K562 (cell line): ENCODE measurements around the gene DPY19L1. TPM values are rescaled to one million over a fixed set of nuclear protein-coding genes. Genes with fewer than 3 reads are reported as not detected.
"Not testable (repeated sequence)": the region's sequence is repeated elsewhere in the genome, so short reads cannot be mapped to it uniquely, and the experiment has no call there.

Experiments used
- ATAC-seq: fragments of 200-7000 bp; cut with Tn5 transposase; 3 replicates; pipeline ENCODE4 v1.9.1; 2020; ENCODE audit warnings: moderate library complexity
- BruUV-seq: library from RNA; stranded (reverse); fragments of 400-500 nt; replicated peaks from 2 replicates; lab custom pipeline; 2021; lab: Mats Ljungman, UMichigan
- CTCF ChIA-PET: fragments of 300-600 bp; formaldehyde crosslinking; extraction: SDS; loops from one replicate; lab custom pipeline; 2021; ENCODE audit warnings: low intra/inter-chr PET ratio; lab: Yijun Ruan, JAX
- POLR2A ChIA-PET: fragments of 300-600, 350-650 bp; sonication (Branson Sonifier 250); formaldehyde crosslinking; extraction: SDS; loops from one replicate; lab custom pipeline; 2021; ENCODE audit warnings: antibody characterized with exemption, inconsistent platforms; lab: Yijun Ruan, JAX
- DNase-seq, 4 experiments: peaks; one replicate each; pipeline versions ENCODE4 v3.0.0 to v3.0.0-alpha.2; 2011 to 2018; ENCODE audit warnings: low spot score in 3 of 4, mixed read lengths in 3 of 4; ENCODE audit errors: extremely low read depth in 1 of 4
- FAIRE-seq: peaks from 2 replicates; lab custom pipeline; 2011; peaks lifted over from hg19 to GRCh38; lab: Jason Lieb, UNC
- H2AFZ ChIP-seq: 2 replicates; pipeline ENCODE4 v1.6.0; 2011; ENCODE audit warnings: low read depth, low read length, control low read depth, inconsistent platforms
- H3K27ac ChIP-seq: fragments of 200-600 bp; 3 replicates; pipeline ENCODE4 v1.8.0; 2011; ENCODE audit warnings: low read depth, mild to moderate bottlenecking, control low read depth, inconsistent platforms, low read length, moderate library complexity, mixed read lengths; ENCODE audit errors: extremely low read depth
- H3K27me3 ChIP-seq, 2 experiments: fragments of 300-600 bp in 1 of 2; 2 replicates in 1 of 2; 3 replicates in 1 of 2; pipeline versions ENCODE4 v1.6.0 to v1.8.0; 2011; ENCODE audit warnings: inconsistent platforms in 2 of 2, low read length in 2 of 2, mild to moderate bottlenecking in 1 of 2, mixed read lengths in 1 of 2, moderate library complexity in 1 of 2; ENCODE audit not compliant: control insufficient read depth in 2 of 2, insufficient read depth in 2 of 2
- H3K36me3 ChIP-seq: fragments of 300-600 bp; 3 replicates; pipeline ENCODE4 v1.8.0; 2011; ENCODE audit warnings: mild to moderate bottlenecking, low read length, inconsistent platforms; ENCODE audit not compliant: control insufficient read depth, insufficient read depth
- H3K4me1 ChIP-seq, 2 experiments: fragments of 200-600 bp in 1 of 2; replicated peaks in 1 of 2; 2 replicates in 1 of 2; 3 replicates in 1 of 2; pipeline versions ENCODE4 v1.5.1 to v1.8.0; 2011; ENCODE audit warnings: inconsistent platforms in 2 of 2, low read length in 2 of 2, mild to moderate bottlenecking in 1 of 2, mixed read lengths in 1 of 2, moderate library complexity in 1 of 2; ENCODE audit not compliant: control insufficient read depth in 2 of 2, insufficient read depth in 2 of 2
- H3K4me2 ChIP-seq: 2 replicates; pipeline ENCODE4 v1.6.1; 2011; ENCODE audit warnings: low read length, control low read depth, inconsistent platforms, mixed read lengths; ENCODE audit not compliant: insufficient read depth
- H3K4me3 ChIP-seq: fragments of 200-600 bp; sonication (generic), shearing (Covaris generic); 2 replicates; pipeline ENCODE4 v1.5.1; 2016; ENCODE audit warnings: control low read depth, inconsistent platforms
- H3K79me2 ChIP-seq: fragments of 200-600 bp; 3 replicates; pipeline ENCODE4 v1.8.0; 2011; ENCODE audit warnings: low read length, inconsistent platforms; ENCODE audit not compliant: control insufficient read depth, insufficient read depth
- H3K9ac ChIP-seq, 2 experiments: 2 replicates each; pipeline versions ENCODE4 v1.6.0 to v1.6.1; 2011; ENCODE audit warnings: low read depth in 2 of 2, low read length in 2 of 2, control low read depth in 1 of 2, inconsistent platforms in 1 of 2, mild to moderate bottlenecking in 1 of 2, mixed read lengths in 1 of 2; ENCODE audit not compliant: insufficient read depth in 1 of 2
- H3K9me1 ChIP-seq: one replicate; pipeline ENCODE4 v1.6.0; 2011; ENCODE audit warnings: inconsistent platforms, mild to moderate bottlenecking, low read length, moderate library complexity; ENCODE audit not compliant: control insufficient read depth, insufficient read depth
- H3K9me3 ChIP-seq: replicated peaks from 2 replicates; pipeline ENCODE4 v1.5.1; 2011; ENCODE audit warnings: low read depth, low read length, inconsistent platforms; ENCODE audit not compliant: control insufficient read depth, insufficient read depth
- H4K20me1 ChIP-seq: replicated peaks from 2 replicates; pipeline ENCODE4 v1.6.1; 2011; ENCODE audit warnings: low read length, inconsistent platforms, mixed read lengths; ENCODE audit not compliant: control insufficient read depth, insufficient read depth
- MYNN ChIP-seq, 2 experiments: sonication (generic); formaldehyde crosslinking in 1 of 2; IDR thresholded peaks; 2 replicates each; pipeline versions ENCODE4 v1.5.0 to v1.6.1; 2016 to 2020; ENCODE audit warnings: antibody characterized with exemption in 1 of 2, missing genetic modification reagents in 1 of 2
- WGBS: fragments of 100-300 bp; shearing (Covaris generic); methylation state at CpG from one replicate; pipeline ENCODE4 v1.1.6; 2016; ENCODE audit warnings: low coverage, mixed read lengths; ENCODE audit not compliant: insufficient coverage; ENCODE audit errors: missing lambda C conversion rate; 5-methylcytosine and 5-hydroxymethylcytosine counted together
- in situ Hi-C: fragments of 300-500 bp; cut with MboI; formaldehyde crosslinking; loops from 4 replicates; pipeline ENCODE4 v1.15.0; 2018; ENCODE audit warnings: inconsistent platforms, mixed read lengths
- intact Hi-C: fragments of 100-400 bp; cut with micrococcal nuclease; formaldehyde crosslinking; loops from 2 replicates; pipeline ENCODE4 v1.14.2; 2022
- polyA plus RNA-seq, 8 experiments: library from polyadenylated mRNA; depleted of rRNA in 4 of 8; stranded (reverse) in 5 of 8; unstranded in 3 of 8; fragments of >200 nt; fragmentation: Nextera tagmentation in 2 of 8; fragmentation: Illumina TruSeq in 1 of 8; extraction: Ambion mirVana in 2 of 8; extraction: Trizol in 1 of 8; gene quantifications; 2 replicates each; pipeline versions ENCODE4 v1.2.1 to v1.2.3, GENCODE V29; 2011 to 2014; ENCODE audit warnings: inconsistent platforms in 1 of 8, missing spikeins in 1 of 8
- total RNA-seq, 7 experiments: library from RNA; depleted of rRNA in 6 of 7; stranded (reverse); fragments of >200 nt in 6 of 7; fragmentation: Illumina TruSeq in 2 of 7; extraction: Trizol in 2 of 7; gene quantifications; 2 replicates each; pipeline versions ENCODE4 v1.2.1 to v1.2.3, GENCODE V29; 2011 to 2021; ENCODE audit warnings: low replicate concordance in 1 of 7
- TF ChIP-seq, protein P1 (sequence below): fragments of 200-600 bp; sonication (generic); IDR thresholded peaks from one replicate; pipeline ENCODE4 v1.6.1; 2012; ENCODE audit warnings: mild to moderate bottlenecking, low read depth, low read length, inconsistent platforms

The DPY19L1 gene
- total and polyA plus RNA-seq, 9 of the 15 experiments (the other 6 are each of a cell fraction or from before 2014, with no cell fraction given) = 4.0 to 34.3 (median 22.1) TPM

GRCh38 chr7:34879871-34880270, 157.4 kb downstream of the DPY19L1 start (continued):
- TF ChIP-seq, protein P1, sequence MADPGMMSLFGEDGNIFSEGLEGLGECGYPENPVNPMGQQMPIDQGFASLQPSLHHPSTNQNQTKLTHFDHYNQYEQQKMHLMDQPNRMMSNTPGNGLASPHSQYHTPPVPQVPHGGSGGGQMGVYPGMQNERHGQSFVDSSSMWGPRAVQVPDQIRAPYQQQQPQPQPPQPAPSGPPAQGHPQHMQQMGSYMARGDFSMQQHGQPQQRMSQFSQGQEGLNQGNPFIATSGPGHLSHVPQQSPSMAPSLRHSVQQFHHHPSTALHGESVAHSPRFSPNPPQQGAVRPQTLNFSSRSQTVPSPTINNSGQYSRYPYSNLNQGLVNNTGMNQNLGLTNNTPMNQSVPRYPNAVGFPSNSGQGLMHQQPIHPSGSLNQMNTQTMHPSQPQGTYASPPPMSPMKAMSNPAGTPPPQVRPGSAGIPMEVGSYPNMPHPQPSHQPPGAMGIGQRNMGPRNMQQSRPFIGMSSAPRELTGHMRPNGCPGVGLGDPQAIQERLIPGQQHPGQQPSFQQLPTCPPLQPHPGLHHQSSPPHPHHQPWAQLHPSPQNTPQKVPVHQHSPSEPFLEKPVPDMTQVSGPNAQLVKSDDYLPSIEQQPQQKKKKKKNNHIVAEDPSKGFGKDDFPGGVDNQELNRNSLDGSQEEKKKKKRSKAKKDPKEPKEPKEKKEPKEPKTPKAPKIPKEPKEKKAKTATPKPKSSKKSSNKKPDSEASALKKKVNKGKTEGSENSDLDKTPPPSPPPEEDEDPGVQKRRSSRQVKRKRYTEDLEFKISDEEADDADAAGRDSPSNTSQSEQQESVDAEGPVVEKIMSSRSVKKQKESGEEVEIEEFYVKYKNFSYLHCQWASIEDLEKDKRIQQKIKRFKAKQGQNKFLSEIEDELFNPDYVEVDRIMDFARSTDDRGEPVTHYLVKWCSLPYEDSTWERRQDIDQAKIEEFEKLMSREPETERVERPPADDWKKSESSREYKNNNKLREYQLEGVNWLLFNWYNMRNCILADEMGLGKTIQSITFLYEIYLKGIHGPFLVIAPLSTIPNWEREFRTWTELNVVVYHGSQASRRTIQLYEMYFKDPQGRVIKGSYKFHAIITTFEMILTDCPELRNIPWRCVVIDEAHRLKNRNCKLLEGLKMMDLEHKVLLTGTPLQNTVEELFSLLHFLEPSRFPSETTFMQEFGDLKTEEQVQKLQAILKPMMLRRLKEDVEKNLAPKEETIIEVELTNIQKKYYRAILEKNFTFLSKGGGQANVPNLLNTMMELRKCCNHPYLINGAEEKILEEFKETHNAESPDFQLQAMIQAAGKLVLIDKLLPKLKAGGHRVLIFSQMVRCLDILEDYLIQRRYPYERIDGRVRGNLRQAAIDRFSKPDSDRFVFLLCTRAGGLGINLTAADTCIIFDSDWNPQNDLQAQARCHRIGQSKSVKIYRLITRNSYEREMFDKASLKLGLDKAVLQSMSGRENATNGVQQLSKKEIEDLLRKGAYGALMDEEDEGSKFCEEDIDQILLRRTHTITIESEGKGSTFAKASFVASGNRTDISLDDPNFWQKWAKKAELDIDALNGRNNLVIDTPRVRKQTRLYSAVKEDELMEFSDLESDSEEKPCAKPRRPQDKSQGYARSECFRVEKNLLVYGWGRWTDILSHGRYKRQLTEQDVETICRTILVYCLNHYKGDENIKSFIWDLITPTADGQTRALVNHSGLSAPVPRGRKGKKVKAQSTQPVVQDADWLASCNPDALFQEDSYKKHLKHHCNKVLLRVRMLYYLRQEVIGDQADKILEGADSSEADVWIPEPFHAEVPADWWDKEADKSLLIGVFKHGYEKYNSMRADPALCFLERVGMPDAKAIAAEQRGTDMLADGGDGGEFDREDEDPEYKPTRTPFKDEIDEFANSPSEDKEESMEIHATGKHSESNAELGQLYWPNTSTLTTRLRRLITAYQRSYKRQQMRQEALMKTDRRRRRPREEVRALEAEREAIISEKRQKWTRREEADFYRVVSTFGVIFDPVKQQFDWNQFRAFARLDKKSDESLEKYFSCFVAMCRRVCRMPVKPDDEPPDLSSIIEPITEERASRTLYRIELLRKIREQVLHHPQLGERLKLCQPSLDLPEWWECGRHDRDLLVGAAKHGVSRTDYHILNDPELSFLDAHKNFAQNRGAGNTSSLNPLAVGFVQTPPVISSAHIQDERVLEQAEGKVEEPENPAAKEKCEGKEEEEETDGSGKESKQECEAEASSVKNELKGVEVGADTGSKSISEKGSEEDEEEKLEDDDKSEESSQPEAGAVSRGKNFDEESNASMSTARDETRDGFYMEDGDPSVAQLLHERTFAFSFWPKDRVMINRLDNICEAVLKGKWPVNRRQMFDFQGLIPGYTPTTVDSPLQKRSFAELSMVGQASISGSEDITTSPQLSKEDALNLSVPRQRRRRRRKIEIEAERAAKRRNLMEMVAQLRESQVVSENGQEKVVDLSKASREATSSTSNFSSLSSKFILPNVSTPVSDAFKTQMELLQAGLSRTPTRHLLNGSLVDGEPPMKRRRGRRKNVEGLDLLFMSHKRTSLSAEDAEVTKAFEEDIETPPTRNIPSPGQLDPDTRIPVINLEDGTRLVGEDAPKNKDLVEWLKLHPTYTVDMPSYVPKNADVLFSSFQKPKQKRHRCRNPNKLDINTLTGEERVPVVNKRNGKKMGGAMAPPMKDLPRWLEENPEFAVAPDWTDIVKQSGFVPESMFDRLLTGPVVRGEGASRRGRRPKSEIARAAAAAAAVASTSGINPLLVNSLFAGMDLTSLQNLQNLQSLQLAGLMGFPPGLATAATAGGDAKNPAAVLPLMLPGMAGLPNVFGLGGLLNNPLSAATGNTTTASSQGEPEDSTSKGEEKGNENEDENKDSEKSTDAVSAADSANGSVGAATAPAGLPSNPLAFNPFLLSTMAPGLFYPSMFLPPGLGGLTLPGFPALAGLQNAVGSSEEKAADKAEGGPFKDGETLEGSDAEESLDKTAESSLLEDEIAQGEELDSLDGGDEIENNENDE = no peak
- TF ChIP-seq MYNN (IDR thresholded peaks at IDR 0.05) = no peak
- TF ChIP-seq MYNN (CRISPR knock-in tag; IDR thresholded peaks at IDR 0.05) = no peak

DNA sequence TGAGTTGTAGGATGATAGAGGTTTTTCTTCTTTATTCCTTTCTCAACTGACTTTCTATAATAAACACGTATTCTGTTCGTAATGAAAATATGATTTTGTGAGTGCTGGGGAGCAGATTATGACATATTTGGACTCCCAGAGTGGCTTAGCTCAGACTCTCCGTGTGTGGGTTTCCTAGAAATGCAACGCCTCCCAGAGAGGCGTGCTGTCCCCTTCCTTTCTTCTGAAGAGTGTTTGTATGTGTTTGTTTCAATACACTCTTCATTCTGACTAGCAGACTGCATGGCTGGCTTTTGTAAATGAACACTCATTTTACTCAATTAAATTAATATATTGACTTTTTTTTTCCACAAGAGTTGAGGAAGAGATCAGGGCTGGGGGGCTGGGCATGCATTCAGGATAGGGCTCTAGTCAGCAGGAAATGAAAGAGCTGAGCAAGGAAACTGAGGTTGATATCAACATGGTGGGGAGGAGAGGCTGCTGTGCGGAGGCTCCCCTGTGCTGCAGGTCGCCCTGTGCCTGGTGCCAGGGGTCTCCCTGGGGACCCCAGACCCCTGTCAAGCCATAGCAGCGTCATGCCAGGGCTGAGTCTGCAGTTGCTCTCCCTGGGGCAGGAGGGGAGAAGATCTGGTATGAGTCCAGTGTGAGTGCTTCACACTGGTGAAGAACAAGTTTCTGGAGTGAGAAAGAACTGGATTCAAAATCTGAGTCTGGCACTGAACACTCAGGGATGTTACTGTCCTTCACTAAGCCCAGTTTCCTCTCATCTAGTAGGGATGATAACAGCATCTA, 158.1 kb downstream of the DPY19L1 start:
- in situ Hi-C loops, H3K4me1 ChIP-seq, H3K9me3 ChIP-seq, H3K9ac ChIP-seq, CTCF ChIA-PET, FAIRE-seq, BruUV-seq, H3K4me2 ChIP-seq, H3K79me2 ChIP-seq, H3K27ac ChIP-seq, intact Hi-C loops, H3K4me3 ChIP-seq, H3K36me3 ChIP-seq, H3K27me3 ChIP-seq, DNase-seq, H4K20me1 ChIP-seq, H3K9me1 ChIP-seq: not testable (repeated sequence)
- POLR2A ChIA-PET = interaction anchor here (0.6 kb wide), 2 partner anchors 27 to 155 kb away, joined by 3 read pairs; no protein-coding TSS in a partner anchor
- H2AFZ ChIP-seq = peak overlapping the region; percentile 1; the same call in 1 of the 2 replicates
- ATAC-seq = peak; percentile 72
- 0% methylated on average over 6 of the region's 8 CpGs for WGBS
